HepG2 (cell line): ENCODE results near the gene WDR59. TPM values are rescaled to one million over a fixed set of nuclear protein-coding genes. Genes with fewer than 3 reads are reported as not detected.

Experiments used
- AFF4 ChIP-seq: sonication (generic); formaldehyde crosslinking; IDR thresholded peaks from 2 replicates; pipeline ENCODE4 v1.4.0; 2020; ENCODE audit warnings: missing genetic modification reagents
- CTCF ChIP-seq: sonication (generic); formaldehyde crosslinking; IDR thresholded peaks from 2 replicates; pipeline ENCODE4 v1.5.0; 2020; ENCODE audit warnings: mild to moderate bottlenecking, missing genetic modification reagents, moderate library complexity
- GLMP ChIP-seq: sonication (generic); formaldehyde crosslinking; IDR thresholded peaks from 2 replicates; pipeline ENCODE4 v1.9.0; 2021; ENCODE audit warnings: missing genetic modification reagents, mild to moderate bottlenecking, borderline replicate concordance
- IRF9 ChIP-seq: sonication (generic); formaldehyde crosslinking; IDR thresholded peaks from 2 replicates; pipeline ENCODE4 v1.8.0; 2022; ENCODE audit warnings: missing genetic modification reagents, mild to moderate bottlenecking, borderline replicate concordance
- KAT8 ChIP-seq: IDR thresholded peaks from 2 replicates; pipeline ENCODE4 v1.6.1; 2016; ENCODE audit warnings: missing genetic modification reagents, missing compliant biosample characterization
- PTBP1 ChIP-seq: fragments of 200-400 bp; formaldehyde crosslinking; IDR thresholded peaks from 2 replicates; pipeline ENCODE4 v1.6.1; 2018; ENCODE audit warnings: low read length, low read depth; ENCODE audit not compliant: poor library complexity, severe bottlenecking
- RERE ChIP-seq: IDR thresholded peaks from 2 replicates; pipeline ENCODE4 v1.6.1; 2016; ENCODE audit warnings: low read depth, missing genetic modification reagents, missing compliant biosample characterization
- ZFP37 ChIP-seq: sonication (generic); formaldehyde crosslinking; IDR thresholded peaks from 2 replicates; pipeline ENCODE4 v1.4.0; 2020; ENCODE audit warnings: missing genetic modification reagents, borderline replicate concordance
- ZNF329 ChIP-seq: sonication (generic); formaldehyde crosslinking; IDR thresholded peaks from 2 replicates; pipeline ENCODE4 v1.9.0; 2021; ENCODE audit warnings: low read depth, mild to moderate bottlenecking, missing genetic modification reagents
- ZNF383 ChIP-seq: sonication (generic); formaldehyde crosslinking; IDR thresholded peaks from 2 replicates; pipeline ENCODE4 v1.4.0; 2020; ENCODE audit warnings: missing genetic modification reagents, mild to moderate bottlenecking, borderline replicate concordance
- ZNF629 ChIP-seq: sonication (generic); formaldehyde crosslinking; conservative IDR thresholded peaks from 2 replicates; pipeline ENCODE4 v1.5.0; 2020; ENCODE audit warnings: missing genetic modification reagents
- ZNF670 ChIP-seq: sonication (generic); formaldehyde crosslinking; IDR thresholded peaks from 2 replicates; pipeline ENCODE4 v1.8.0; 2022; ENCODE audit warnings: mild to moderate bottlenecking, missing genetic modification reagents, borderline replicate concordance
- ZNF737 ChIP-seq: sonication (generic); formaldehyde crosslinking; IDR thresholded peaks from 2 replicates; pipeline ENCODE4 v1.5.0; 2020; ENCODE audit warnings: missing genetic modification reagents, mild to moderate bottlenecking, borderline replicate concordance
- polyA plus RNA-seq, 8 experiments: library from polyadenylated mRNA; depleted of rRNA in 3 of 8; stranded (reverse) in 7 of 8; unstranded in 1 of 8; fragments of >200 nt; fragmentation: Illumina TruSeq in 4 of 8; extraction: Trizol in 4 of 8; gene quantifications; 2 replicates each; pipeline versions ENCODE4 v1.2.1 to v1.2.3, GENCODE V29; 2011 to 2016; ENCODE audit warnings: low read depth in 4 of 8, missing spikeins in 1 of 8, mixed read lengths in 1 of 8; ENCODE audit not compliant: insufficient read depth in 1 of 8
- total RNA-seq, 5 experiments: library from RNA; depleted of rRNA; stranded (reverse); fragments of >200 nt; fragmentation: Illumina TruSeq; extraction: Trizol; gene quantifications; 2 replicates each; pipeline ENCODE4 v1.2.3, GENCODE V29; 2016; ENCODE audit warnings: low read depth in 1 of 5

WDR59 gene
- total and polyA plus RNA-seq, 2 of the 13 experiments (the other 11 are each of a cell fraction or from before 2014, with no cell fraction given), result 65.2 to 306 TPM

- TF ChIP-seq GLMP (CRISPR knock-in tag) (no peak), IRF9 (CRISPR knock-in tag) (no peak), ZNF737 (CRISPR knock-in tag) (no peak; the same call in 1 of the 2 replicates), ZNF670 (CRISPR knock-in tag) (peak; percentile 81; the same call in 1 of the 2 replicates), ZNF329 (CRISPR knock-in tag) (no peak), ZFP37 (CRISPR knock-in tag) (no peak; the same call in 1 of the 2 replicates), CTCF (CRISPR knock-in tag) (no peak), RERE (CRISPR knock-in tag) (peak; percentile 70), ZNF629 (0 out of 2 replicates have a peak, but pooled peaks have one; percentile 29), KAT8 (CRISPR knock-in tag) (peak; percentile 68), PTBP1 (no peak), ZNF383 (CRISPR knock-in tag) (no peak), AFF4 (no peak; the same call in 1 of the 2 replicates)
These were observed 6.9 kb upstream of the WDR59 start (continued) for GRCh38 chr16:74991593-74992403.
